ENCODE measurements around the gene MGRN1.

The MGRN1 gene

GRCh38 chr16:4606354-4606753 is 18.3 kb upstream of the MGRN1 start:
- no peak for DNase-seq
- no peak for TF ChIP-seq CTCF (IDR thresholded peaks at IDR 0.05; ENCODE audit: low read depth, low read length)
- Histone ChIP-seq H3K9me3 (ENCODE audit: severe bottlenecking) (no peaks in the 10 kb centered on the region), H3K27ac (no peak overlapping the region), H3K4me3 (ENCODE audit: low read depth, low read length) (no peak overlapping the region), H3K27me3 (ENCODE audit: insufficient read depth, low read depth, severe bottlenecking) (no peaks in the 10 kb centered on the region), H3K36me3 (peaks cover 22% of the 10 kb centered on the region)

- no peak for DNase-seq
- TF ChIP-seq CTCF (IDR thresholded peaks at IDR 0.05; ENCODE audit: low read depth, low read length), result no peak
- Histone ChIP-seq H3K27ac (no peak overlapping the region), H3K9me3 (ENCODE audit: severe bottlenecking) (no peaks in the 10 kb centered on the region), H3K4me3 (ENCODE audit: low read depth, low read length) (no peak overlapping the region), H3K36me3 (peaks cover 22% of the 10 kb centered on the region), H3K27me3 (ENCODE audit: insufficient read depth, low read depth, severe bottlenecking) (no peaks in the 10 kb centered on the region)
Measured at GRCh38 chr16:4607841-4608703, 16.6 kb upstream of the MGRN1 start.

GRCh38 chr16:4608704-4608980 is 16.0 kb upstream of the MGRN1 start:
- no peak for TF ChIP-seq CTCF (IDR thresholded peaks at IDR 0.05; ENCODE audit: low read depth, low read length)
- H3K27ac ChIP-seq, result no peak overlapping the region
- no peak for DNase-seq

GRCh38 chr16:4609200-4610010 is 15.2 kb upstream of the MGRN1 start:
- Histone ChIP-seq H3K27me3 (ENCODE audit: insufficient read depth, low read depth, severe bottlenecking) (no peaks in the 10 kb centered on the region), H3K27ac (no peak overlapping the region), H3K9me3 (ENCODE audit: severe bottlenecking) (no peaks in the 10 kb centered on the region), H3K36me3 (peaks cover 22% of the 10 kb centered on the region), H3K4me3 (ENCODE audit: low read depth, low read length) (no peak overlapping the region)
- TF ChIP-seq CTCF (IDR thresholded peaks at IDR 0.05; ENCODE audit: low read depth, low read length), result no peak
- no peak for DNase-seq

More at GRCh38 chr16:4608704-4608980, 16.0 kb upstream of the MGRN1 start:
- Histone ChIP-seq H3K27me3 (ENCODE audit: insufficient read depth, low read depth, severe bottlenecking) (no peaks in the 10 kb centered on the region), H3K9me3 (ENCODE audit: severe bottlenecking) (no peaks in the 10 kb centered on the region), H3K4me3 (ENCODE audit: low read depth, low read length) (no peak overlapping the region), H3K36me3 (peaks cover 22% of the 10 kb centered on the region)

- Histone ChIP-seq H3K27me3 (ENCODE audit: insufficient read depth, low read depth, severe bottlenecking) (no peaks in the 10 kb centered on the region), H3K36me3 (peaks cover 22% of the 10 kb centered on the region), H3K4me3 (ENCODE audit: low read depth, low read length) (no peak overlapping the region), H3K27ac (no peak overlapping the region), H3K9me3 (ENCODE audit: severe bottlenecking) (no peaks in the 10 kb centered on the region)
- DNase-seq, result no peak
- no peak for TF ChIP-seq CTCF (IDR thresholded peaks at IDR 0.05; ENCODE audit: low read depth, low read length)
Measured at GRCh38 chr16:4610011-4611005, 14.3 kb upstream of the MGRN1 start.

Measured in WERI-Rb-1 (cell line).